Nephron progenitor cell (in vitro differentiated cells): ENCODE measurements around the gene DNAAF6.
"Not testable (repeated sequence)": the region's sequence is repeated elsewhere in the genome, so short reads cannot be mapped to it uniquely, and the experiment has no call there.

Source experiments
- DNase-seq: peaks from one replicate; pipeline ENCODE4 v3.0.0; 2021
- H3K27ac Mint-ChIP-seq: 2 replicates; pipeline ENCODE4 v1.8.0; 2021; ENCODE audit warnings: mild to moderate bottlenecking, moderate library complexity, mixed read lengths
- H3K27me3 Mint-ChIP-seq: 2 replicates; pipeline ENCODE4 v1.8.0; 2021; ENCODE audit warnings: mild to moderate bottlenecking, low read depth, mixed read lengths; ENCODE audit not compliant: poor library complexity
- H3K36me3 Mint-ChIP-seq: 2 replicates; pipeline ENCODE4 v1.8.0; 2021; ENCODE audit warnings: low read depth, mixed read lengths
- H3K4me1 Mint-ChIP-seq: 2 replicates; pipeline ENCODE4 v1.8.0; 2021; ENCODE audit warnings: mixed read lengths
- H3K4me3 Mint-ChIP-seq: 2 replicates; pipeline ENCODE4 v1.8.0; 2021; ENCODE audit warnings: mild to moderate bottlenecking, moderate library complexity, mixed read lengths
- H3K9me3 Mint-ChIP-seq: 2 replicates; pipeline ENCODE4 v1.8.0; 2021; ENCODE audit warnings: mild to moderate bottlenecking, moderate library complexity, mixed read lengths
- CTCF ChIP-seq: fragments of 200-600 bp; sonication (generic); IDR thresholded peaks from 2 replicates; pipeline ENCODE4 v1.5.0; 2021; ENCODE audit warnings: antibody characterized with exemption

Gene DNAAF6

GRCh38 chrX:107171369-107172102 is 34.9 kb upstream of the DNAAF6 start:
- Mint-ChIP-seq H3K9me3 (peaks cover 11% of the 10 kb centered on the region), H3K4me3 (no peak overlapping the region), H3K4me1 (no peaks in the 10 kb centered on the region), H3K27me3 (no peaks in the 10 kb centered on the region), H3K36me3 (peaks cover 2% of the 10 kb centered on the region), H3K27ac (no peak overlapping the region)
- DNase-seq: no peak
- no peak for TF ChIP-seq CTCF

DNA sequence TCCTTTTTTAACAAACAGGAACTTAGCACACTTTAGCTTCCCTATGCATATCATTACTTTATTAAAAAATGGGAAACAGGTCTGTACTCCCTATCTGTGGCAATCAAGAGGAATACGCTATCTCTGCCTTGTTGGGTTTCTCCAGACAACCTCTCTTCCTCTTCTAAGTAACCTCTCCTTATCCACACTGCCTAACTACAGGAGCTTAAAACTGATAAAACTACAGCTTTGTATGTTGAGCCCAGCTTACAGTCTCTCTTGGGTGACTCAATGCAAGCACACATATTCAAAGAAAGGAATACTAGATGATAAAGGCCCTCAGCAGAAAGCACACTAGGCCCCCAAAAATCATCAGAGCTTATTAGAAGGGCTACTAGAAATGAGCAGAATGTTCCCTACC is 9.1 kb upstream of the DNAAF6 start:
- peaks cover 8% of the 10 kb centered on the region for H3K36me3 Mint-ChIP-seq
- peaks cover 7% of the 10 kb centered on the region for H3K27me3 Mint-ChIP-seq
- H3K4me3 Mint-ChIP-seq: no peak overlapping the region
- H3K27ac Mint-ChIP-seq: no peak overlapping the region
- DNase-seq: no peak
- peaks cover 29% of the 10 kb centered on the region for H3K9me3 Mint-ChIP-seq
- TF ChIP-seq CTCF: no peak
- no peaks in the 10 kb centered on the region for H3K4me1 Mint-ChIP-seq

GRCh38 chrX:107198074-107198473 is 8.3 kb upstream of the DNAAF6 start:
- H3K4me3 Mint-ChIP-seq, H3K27me3 Mint-ChIP-seq, DNase-seq, H3K36me3 Mint-ChIP-seq, H3K27ac Mint-ChIP-seq, H3K4me1 Mint-ChIP-seq: not testable (repeated sequence)
- peaks cover 29% of the 10 kb centered on the region for H3K9me3 Mint-ChIP-seq

- Mint-ChIP-seq H3K27ac (no peak overlapping the region), H3K9me3 (peaks cover 29% of the 10 kb centered on the region), H3K36me3 (peaks cover 8% of the 10 kb centered on the region), H3K4me1 (no peaks in the 10 kb centered on the region), H3K4me3 (no peak overlapping the region), H3K27me3 (peaks cover 2% of the 10 kb centered on the region)
- TF ChIP-seq CTCF: no peak
- no peak for DNase-seq
Measured at GRCh38 chrX:107199491-107199890, 6.9 kb upstream of the DNAAF6 start.

GRCh38 chrX:107204068-107204605 is 2.3 kb upstream of the DNAAF6 start:
- Mint-ChIP-seq H3K4me3 (no peak overlapping the region), H3K27ac (no peak overlapping the region), H3K4me1 (peaks cover 5% of the 10 kb centered on the region), H3K9me3 (peaks cover 34% of the 10 kb centered on the region), H3K36me3 (no peaks in the 10 kb centered on the region), H3K27me3 (peaks cover 5% of the 10 kb centered on the region)
- DNase-seq: peak; percentile 3
- no peak for TF ChIP-seq CTCF

DNA sequence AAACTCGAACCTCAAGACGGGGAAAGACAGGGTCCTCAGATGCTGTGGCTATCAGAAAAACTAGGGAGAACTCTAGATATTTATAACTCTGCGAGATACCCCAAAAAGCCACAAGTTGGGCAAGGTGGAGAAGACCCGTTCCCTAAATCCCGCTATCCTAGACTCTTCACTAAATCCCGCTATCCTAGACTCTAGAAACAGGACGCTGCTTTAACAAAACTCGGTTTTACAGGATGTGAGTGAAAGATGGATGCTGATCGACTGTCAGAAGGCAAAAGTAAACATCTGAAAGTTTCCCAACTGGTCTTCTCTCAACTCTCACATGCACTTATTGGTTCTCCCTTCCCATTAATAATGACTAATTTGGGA is 270 bp downstream of the DNAAF6 start:
- Mint-ChIP-seq H3K27me3 (peaks cover 2% of the 10 kb centered on the region), H3K9me3 (peaks cover 19% of the 10 kb centered on the region), H3K36me3 (no peaks in the 10 kb centered on the region), H3K4me1 (peaks cover 5% of the 10 kb centered on the region), H3K27ac (peak overlapping the region; percentile 97), H3K4me3 (peak overlapping the region; percentile 90)
- TF ChIP-seq CTCF: no peak
- DNase-seq: no peak
